DND-41 (cell line): ENCODE results near the gene ZNF394.

Experiments
- ATAC-seq: fragments of 200-7000 bp; cut with Tn5 transposase; 3 replicates; pipeline ENCODE4 v1.9.1; 2021; ENCODE audit warnings: low read depth; ENCODE audit not compliant: insufficient read depth
- DNase-seq: peaks from one replicate; pipeline ENCODE4 v3.0.0-alpha.2; 2020
- H2AFZ ChIP-seq: 2 replicates; pipeline ENCODE4 v1.6.0; 2012; ENCODE audit warnings: low read depth, low read length
- H3K27ac ChIP-seq: 2 replicates; pipeline ENCODE4 v1.5.1; 2012; ENCODE audit warnings: low read length, inconsistent platforms
- H3K27me3 ChIP-seq: fragments of 200-600 bp; sonication (generic); 2 replicates; pipeline ENCODE4 v1.6.0; 2012; ENCODE audit warnings: low read length, mild to moderate bottlenecking, inconsistent platforms; ENCODE audit not compliant: insufficient read depth, poor library complexity
- H3K36me3 ChIP-seq: 2 replicates; pipeline ENCODE4 v1.5.1; 2012; ENCODE audit warnings: low read length, inconsistent platforms; ENCODE audit not compliant: insufficient read depth
- H3K4me1 ChIP-seq: 2 replicates; pipeline ENCODE4 v1.5.1; 2012; ENCODE audit warnings: mild to moderate bottlenecking, low read length; ENCODE audit not compliant: insufficient read depth
- H3K4me2 ChIP-seq: 2 replicates; pipeline ENCODE4 v1.6.0; 2012; ENCODE audit warnings: mild to moderate bottlenecking, moderate library complexity, low read length, inconsistent platforms; ENCODE audit not compliant: insufficient read depth
- H3K4me3 ChIP-seq, 2 experiments: fragments of 200-600 bp in 1 of 2; shearing (Covaris generic) in 1 of 2; 2 replicates each; pipeline ENCODE4 v1.5.1; 2012 to 2016; ENCODE audit warnings: inconsistent platforms in 2 of 2, low read length in 2 of 2, mild to moderate bottlenecking in 2 of 2, low read depth in 1 of 2, moderate library complexity in 1 of 2
- H3K79me2 ChIP-seq: 2 replicates; pipeline ENCODE4 v1.6.0; 2012; ENCODE audit warnings: low read length, inconsistent platforms; ENCODE audit not compliant: insufficient read depth
- H3K9ac ChIP-seq: 2 replicates; pipeline ENCODE4 v1.6.0; 2012; ENCODE audit warnings: low read depth, mild to moderate bottlenecking, inconsistent platforms, low read length, moderate library complexity
- H3K9me3 ChIP-seq: 2 replicates; pipeline ENCODE4 v1.5.1; 2012; ENCODE audit warnings: low read length, moderate library complexity, mild to moderate bottlenecking, inconsistent platforms; ENCODE audit not compliant: insufficient read depth, severe bottlenecking
- H4K20me1 ChIP-seq: 2 replicates; pipeline ENCODE4 v1.6.0; 2012; ENCODE audit warnings: low read length; ENCODE audit not compliant: insufficient read depth
- EZH2 ChIP-seq: IDR thresholded peaks from 3 replicates; pipeline ENCODE4 v1.6.1; 2012; ENCODE audit warnings: borderline replicate concordance, low read depth, mild to moderate bottlenecking, moderate library complexity, low read length, inconsistent platforms; ENCODE audit not compliant: severe bottlenecking
- TF ChIP-seq, protein P1 (sequence below): IDR thresholded peaks from 2 replicates; pipeline ENCODE4 v1.5.1; 2012; ENCODE audit warnings: borderline replicate concordance, low read length, moderate library complexity, mild to moderate bottlenecking; ENCODE audit not compliant: poor library complexity, severe bottlenecking; ENCODE audit errors: extremely low read depth

Gene ZNF394

DNA sequence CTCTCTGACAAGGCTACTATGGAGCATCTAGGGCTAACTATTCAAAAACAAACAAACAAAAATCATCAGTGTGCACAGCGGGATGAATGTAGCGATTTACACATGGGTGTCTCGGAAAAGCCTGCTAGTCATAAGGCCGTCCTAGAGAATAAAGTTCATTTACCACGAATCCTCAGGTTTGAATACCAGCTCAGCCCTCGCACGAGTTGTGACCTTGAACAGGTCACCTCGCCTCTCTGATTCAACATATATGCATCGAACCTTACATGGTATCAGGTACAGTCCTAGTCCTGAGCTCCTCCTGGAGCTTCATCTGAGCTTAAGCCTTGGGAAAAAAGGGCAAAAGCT is 34.7 kb downstream of the ZNF394 start:
- no peak; the same call in 2 of the 3 replicates for ATAC-seq
- H2AFZ ChIP-seq = peak overlapping the region; percentile 87

DNA sequence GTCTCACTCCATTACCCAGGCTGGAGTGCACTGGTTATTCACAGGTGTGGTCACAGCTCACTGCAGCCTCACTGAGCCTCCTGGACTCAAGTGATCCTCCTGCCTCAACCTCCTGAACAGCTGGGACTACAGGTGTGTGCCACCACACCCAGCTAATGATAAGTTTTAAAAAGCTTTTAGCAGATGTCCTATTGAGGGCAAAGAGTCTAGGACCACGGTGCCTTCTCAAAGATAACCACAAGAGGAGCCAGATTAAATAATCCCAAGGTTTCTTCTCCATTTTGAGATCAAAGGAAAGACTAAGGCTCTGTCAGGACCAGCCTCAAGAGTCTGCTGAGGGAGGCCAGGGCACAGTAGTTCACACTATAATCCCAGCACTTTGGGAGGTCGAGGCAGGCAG is 38.9 kb downstream of the ZNF394 start:
- H3K79me2 ChIP-seq = peaks cover 95% of the 10 kb centered on the region
- no peak overlapping the region for H3K9ac ChIP-seq
- no peak overlapping the region for H3K4me3 ChIP-seq
- H3K27ac ChIP-seq = no peak overlapping the region
- peaks cover 68% of the 10 kb centered on the region for H4K20me1 ChIP-seq
- no peak for ATAC-seq
- H3K9me3 ChIP-seq = no peaks in the 10 kb centered on the region
- peaks cover 79% of the 10 kb centered on the region for H3K36me3 ChIP-seq
- TF ChIP-seq EZH2 = no peak
- TF ChIP-seq, protein P1, sequence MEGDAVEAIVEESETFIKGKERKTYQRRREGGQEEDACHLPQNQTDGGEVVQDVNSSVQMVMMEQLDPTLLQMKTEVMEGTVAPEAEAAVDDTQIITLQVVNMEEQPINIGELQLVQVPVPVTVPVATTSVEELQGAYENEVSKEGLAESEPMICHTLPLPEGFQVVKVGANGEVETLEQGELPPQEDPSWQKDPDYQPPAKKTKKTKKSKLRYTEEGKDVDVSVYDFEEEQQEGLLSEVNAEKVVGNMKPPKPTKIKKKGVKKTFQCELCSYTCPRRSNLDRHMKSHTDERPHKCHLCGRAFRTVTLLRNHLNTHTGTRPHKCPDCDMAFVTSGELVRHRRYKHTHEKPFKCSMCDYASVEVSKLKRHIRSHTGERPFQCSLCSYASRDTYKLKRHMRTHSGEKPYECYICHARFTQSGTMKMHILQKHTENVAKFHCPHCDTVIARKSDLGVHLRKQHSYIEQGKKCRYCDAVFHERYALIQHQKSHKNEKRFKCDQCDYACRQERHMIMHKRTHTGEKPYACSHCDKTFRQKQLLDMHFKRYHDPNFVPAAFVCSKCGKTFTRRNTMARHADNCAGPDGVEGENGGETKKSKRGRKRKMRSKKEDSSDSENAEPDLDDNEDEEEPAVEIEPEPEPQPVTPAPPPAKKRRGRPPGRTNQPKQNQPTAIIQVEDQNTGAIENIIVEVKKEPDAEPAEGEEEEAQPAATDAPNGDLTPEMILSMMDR = peak; percentile 26
- peaks cover 37% of the 10 kb centered on the region for H3K4me1 ChIP-seq
- no peaks in the 10 kb centered on the region for H3K27me3 ChIP-seq
- no peak overlapping the region for H2AFZ ChIP-seq
- DNase-seq = no peak
- peak overlapping the region; percentile 24; the same call in 1 of the 2 replicates for H3K4me2 ChIP-seq

More for the DNA sequence above, 34.7 kb downstream of the ZNF394 start:
- H3K27ac ChIP-seq = peak overlapping the region; percentile 85
- peak overlapping the region; percentile 83 for H3K9ac ChIP-seq
- no peak for DNase-seq
- H3K79me2 ChIP-seq = peaks cover 62% of the 10 kb centered on the region
- TF ChIP-seq, protein P1 = no peak
- TF ChIP-seq EZH2 = no peak
- peaks cover 43% of the 10 kb centered on the region for H3K4me1 ChIP-seq
- no peaks in the 10 kb centered on the region for H3K9me3 ChIP-seq
- H3K4me3 ChIP-seq = peak overlapping the region; percentile 51 to 79; a peak in 3 of 4 replicates
- peak overlapping the region; percentile 96 for H3K4me2 ChIP-seq
- no peaks in the 10 kb centered on the region for H3K27me3 ChIP-seq
- peaks cover 27% of the 10 kb centered on the region for H4K20me1 ChIP-seq
- peaks cover 37% of the 10 kb centered on the region for H3K36me3 ChIP-seq

DNA sequence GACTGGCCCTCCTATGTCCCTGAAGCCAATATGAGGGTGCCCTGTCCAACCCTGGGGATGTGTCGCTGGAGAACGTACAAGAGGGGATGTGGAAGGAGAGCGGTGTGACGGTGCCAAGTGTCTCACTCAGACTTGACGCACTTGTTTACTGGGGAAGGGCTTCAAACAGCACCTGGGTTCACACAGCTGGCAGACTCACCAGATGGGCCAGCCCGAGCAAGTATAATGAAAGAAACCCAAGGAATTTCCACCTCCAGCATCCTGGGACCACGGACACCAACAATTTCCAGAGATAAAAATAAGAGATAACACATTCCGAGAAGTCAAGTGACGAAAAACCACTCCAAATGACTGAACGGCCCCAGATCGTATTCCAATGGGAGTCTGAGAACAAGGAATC is 39.4 kb downstream of the ZNF394 start:
- no peak overlapping the region for H3K27ac ChIP-seq
- peaks cover 82% of the 10 kb centered on the region for H3K36me3 ChIP-seq
- H3K9me3 ChIP-seq = no peaks in the 10 kb centered on the region
- peaks cover 36% of the 10 kb centered on the region for H3K4me1 ChIP-seq
- H3K79me2 ChIP-seq = peaks cover 95% of the 10 kb centered on the region
- H3K27me3 ChIP-seq = no peaks in the 10 kb centered on the region
- DNase-seq (no peak), ATAC-seq (no peak)
- H3K4me3 ChIP-seq = no peak overlapping the region; a peak in 1 of 4 replicates
- H3K4me2 ChIP-seq = peak overlapping the region; percentile 24; the same call in 1 of the 2 replicates
- H2AFZ ChIP-seq = no peak overlapping the region
- no peak overlapping the region for H3K9ac ChIP-seq
- H4K20me1 ChIP-seq = peaks cover 73% of the 10 kb centered on the region
- TF ChIP-seq, protein P1 = no peak
- TF ChIP-seq EZH2 = no peak

DNA sequence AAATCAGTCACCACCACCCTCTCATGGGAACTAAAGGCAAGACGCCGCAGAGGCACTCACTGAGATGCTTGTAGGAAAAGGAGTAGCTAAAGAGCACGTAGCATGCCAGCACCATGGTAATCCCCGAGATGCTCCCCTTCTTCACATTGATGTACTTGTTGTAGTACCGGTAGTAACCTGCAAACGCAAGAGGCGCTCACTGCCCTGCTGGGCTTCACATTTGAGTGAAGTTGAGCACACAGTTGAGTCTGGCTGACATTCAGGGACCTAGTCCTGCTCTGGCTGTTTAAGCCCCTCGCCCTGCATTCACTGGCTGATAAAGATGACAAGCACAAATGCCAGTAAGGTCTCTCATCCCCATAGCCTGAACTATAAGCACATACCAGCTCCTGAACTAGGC is 41.0 kb downstream of the ZNF394 start:
- ATAC-seq (peak; percentile 73), DNase-seq (peak; percentile 52)
- no peak overlapping the region for H3K27ac ChIP-seq
- no peak overlapping the region for H3K4me2 ChIP-seq
- peaks cover 86% of the 10 kb centered on the region for H3K79me2 ChIP-seq
- H3K4me1 ChIP-seq = peaks cover 23% of the 10 kb centered on the region
- peaks cover 79% of the 10 kb centered on the region for H4K20me1 ChIP-seq
- no peak overlapping the region for H3K4me3 ChIP-seq
- H3K9me3 ChIP-seq = no peaks in the 10 kb centered on the region
- no peaks in the 10 kb centered on the region for H3K27me3 ChIP-seq
- H3K36me3 ChIP-seq = peaks cover 94% of the 10 kb centered on the region
- no peak overlapping the region for H3K9ac ChIP-seq
- TF ChIP-seq EZH2 = no peak
- TF ChIP-seq, protein P1 = peak; percentile 67
- H2AFZ ChIP-seq = no peak overlapping the region
